IMR-90 (cell line): ENCODE results near the gene ENOX1. TPM values are rescaled to one million over a fixed set of nuclear protein-coding genes. Genes with fewer than 3 reads are reported as not detected.

Experiments used
- ATAC-seq: fragments of 200-7000 bp; cut with Tn5 transposase; 2 replicates; pipeline ENCODE4 v1.9.1; 2020; ENCODE audit warnings: low read depth, mild to moderate bottlenecking, moderate library complexity
- BruUV-seq: library from RNA; stranded (reverse); fragments of 400-500 nt; replicated peaks from 2 replicates; lab custom pipeline; 2021; lab: Mats Ljungman, UMichigan
- CTCF ChIA-PET: fragments of 300-600 bp; formaldehyde crosslinking; extraction: SDS; loops from one replicate; lab custom pipeline; 2021; ENCODE audit warnings: antibody characterized with exemption; lab: Yijun Ruan, JAX
- POLR2A ChIA-PET: fragments of 300-600 bp; sonication (Branson Sonifier 250); formaldehyde crosslinking; loops from one replicate; lab custom pipeline; 2022; ENCODE audit warnings: antibody characterized with exemption; ENCODE audit not compliant: unreplicated experiment; lab: Charles Lee
- DNase-seq: peaks from one replicate; pipeline ENCODE4 v3.0.0; 2013
- H2AFZ ChIP-seq: replicated peaks from 2 replicates; pipeline ENCODE3; 2013; ENCODE audit warnings: low read length, mild to moderate bottlenecking; ENCODE audit not compliant: poor library complexity
- H2AK5ac ChIP-seq: 2 replicates; pipeline ENCODE4 v1.6.1; 2013; ENCODE audit warnings: low read depth, low read length, inconsistent platforms
- H2AK9ac ChIP-seq: replicated peaks from 2 replicates; pipeline ENCODE3; 2013; ENCODE audit warnings: mild to moderate bottlenecking, low read depth, low read length, moderate library complexity; ENCODE audit not compliant: poor library complexity
- H2BK120ac ChIP-seq: 2 replicates; pipeline ENCODE4 v1.6.1; 2013; ENCODE audit warnings: low read depth, low read length, inconsistent platforms
- H2BK15ac ChIP-seq: 3 replicates; pipeline ENCODE4 v1.6.1; 2013; ENCODE audit warnings: low read depth, low read length, inconsistent platforms
- H2BK20ac ChIP-seq: 2 replicates; pipeline ENCODE4 v1.6.1; 2013; ENCODE audit warnings: low read depth, mild to moderate bottlenecking, inconsistent platforms, low read length, moderate library complexity
- H2BK5ac ChIP-seq: 2 replicates; pipeline ENCODE4 v1.6.1; 2013; ENCODE audit warnings: mild to moderate bottlenecking, low read depth, low read length, inconsistent platforms; ENCODE audit not compliant: poor library complexity, severe bottlenecking
- H3K14ac ChIP-seq: replicated peaks from 2 replicates; pipeline ENCODE4 v1.6.1; 2013; ENCODE audit warnings: low read depth, low read length, inconsistent platforms
- H3K18ac ChIP-seq: 2 replicates; pipeline ENCODE4 v1.6.1; 2013; ENCODE audit warnings: low read depth, low read length, control low read depth
- H3K23ac ChIP-seq: 2 replicates; pipeline ENCODE4 v1.6.1; 2013; ENCODE audit warnings: low read depth, low read length, inconsistent platforms
- H3K27ac ChIP-seq: 2 replicates; pipeline ENCODE4 v1.5.1; 2013; ENCODE audit warnings: mild to moderate bottlenecking, control low read depth, low read length; ENCODE audit not compliant: insufficient read depth
- H3K27me3 ChIP-seq: 2 replicates; pipeline ENCODE4 v1.6.1; 2013; ENCODE audit warnings: low read length; ENCODE audit not compliant: control insufficient read depth, insufficient read depth
- H3K36me3 ChIP-seq: 2 replicates; pipeline ENCODE4 v1.6.1; 2013; ENCODE audit warnings: low read length, mixed read lengths; ENCODE audit not compliant: control insufficient read depth, insufficient read depth
- H3K4ac ChIP-seq: 2 replicates; pipeline ENCODE4 v1.6.1; 2013; ENCODE audit warnings: low read depth, low read length, inconsistent platforms
- H3K4me1 ChIP-seq: 2 replicates; pipeline ENCODE4 v1.6.1; 2013; ENCODE audit warnings: low read length, mixed read lengths; ENCODE audit not compliant: control insufficient read depth, insufficient read depth
- H3K4me2 ChIP-seq: 2 replicates; pipeline ENCODE4 v1.6.1; 2013; ENCODE audit warnings: low read depth, mild to moderate bottlenecking, control low read depth, low read length, moderate library complexity
- H3K4me3 ChIP-seq: 2 replicates; pipeline ENCODE4 v1.5.1; 2013; ENCODE audit warnings: low read depth, mild to moderate bottlenecking, control low read depth, low read length, moderate library complexity; ENCODE audit not compliant: insufficient read depth
- H3K56ac ChIP-seq: 2 replicates; pipeline ENCODE4 v1.6.1; 2013; ENCODE audit warnings: low read length, inconsistent platforms; ENCODE audit not compliant: insufficient read depth; ENCODE audit errors: extremely low read depth
- H3K79me1 ChIP-seq, 2 experiments: 2 replicates each; pipeline ENCODE4 v1.6.1; 2013; ENCODE audit warnings: low read length in 2 of 2, inconsistent platforms in 1 of 2, low read depth in 1 of 2
- H3K9ac ChIP-seq: 2 replicates; pipeline ENCODE4 v1.6.1; 2013; ENCODE audit warnings: low read depth, low read length, control low read depth
- H3K9me1 ChIP-seq: 2 replicates; pipeline ENCODE4 v1.6.1; 2013; ENCODE audit warnings: low read length, inconsistent platforms; ENCODE audit not compliant: insufficient read depth
- H3K9me3 ChIP-seq: 2 replicates; pipeline ENCODE4 v1.6.1; 2013; ENCODE audit warnings: low read length; ENCODE audit not compliant: control insufficient read depth, insufficient read depth
- H4K20me1 ChIP-seq: 2 replicates; pipeline ENCODE4 v1.6.1; 2013; ENCODE audit warnings: low read length, inconsistent platforms; ENCODE audit not compliant: insufficient read depth
- H4K5ac ChIP-seq: 2 replicates; pipeline ENCODE4 v1.6.1; 2013; ENCODE audit warnings: mild to moderate bottlenecking, low read depth, low read length, control low read depth
- H4K8ac ChIP-seq, 2 experiments: 2 replicates each; pipeline ENCODE4 v1.6.1; 2013; ENCODE audit warnings: low read depth in 2 of 2, low read length in 2 of 2, control low read depth in 1 of 2, inconsistent platforms in 1 of 2
- H4K91ac ChIP-seq: 2 replicates; pipeline ENCODE4 v1.6.1; 2013; ENCODE audit warnings: low read depth, low read length, inconsistent platforms; ENCODE audit not compliant: insufficient read depth
- BHLHE40 ChIP-seq: fragments of 150-350 bp; IDR thresholded peaks from 2 replicates; pipeline ENCODE4 v1.6.1; 2016; ENCODE audit warnings: mild to moderate bottlenecking, low read depth, low read length
- CEBPB ChIP-seq: IDR thresholded peaks from 2 replicates; pipeline ENCODE4 v1.6.1; 2012; ENCODE audit warnings: low read depth, low read length, improper control_type of control experiment
- CHD1 ChIP-seq: IDR thresholded peaks from 2 replicates; pipeline ENCODE4 v1.6.1; 2012; ENCODE audit warnings: low read depth, low read length, improper control_type of control experiment
- FOS ChIP-seq: fragments of 150-350 bp; IDR thresholded peaks from 2 replicates; pipeline ENCODE4 v1.6.1; 2016; ENCODE audit warnings: low read depth, low read length
- MAFK ChIP-seq: IDR thresholded peaks from 2 replicates; pipeline ENCODE4 v1.6.1; 2012; ENCODE audit warnings: low read depth, low read length, improper control_type of control experiment
- MAZ ChIP-seq: IDR thresholded peaks from 2 replicates; pipeline ENCODE4 v1.6.1; 2012; ENCODE audit warnings: low read depth, mild to moderate bottlenecking, low read length, improper control_type of control experiment, moderate library complexity, borderline replicate concordance
- MXI1 ChIP-seq: IDR thresholded peaks from 2 replicates; pipeline ENCODE4 v1.6.1; 2012; ENCODE audit warnings: low read depth, mild to moderate bottlenecking, low read length, moderate library complexity, borderline replicate concordance
- NFE2L2 ChIP-seq: fragments of 150-350 bp; IDR thresholded peaks from 2 replicates; pipeline ENCODE4 v1.6.1; 2016; ENCODE audit warnings: low read depth, mild to moderate bottlenecking, low read length
- RCOR1 ChIP-seq: IDR thresholded peaks from 2 replicates; pipeline ENCODE4 v1.6.1; 2012; ENCODE audit warnings: mild to moderate bottlenecking, low read length, improper control_type of control experiment; ENCODE audit not compliant: insufficient replicate concordance
- RFX5 ChIP-seq: IDR thresholded peaks from 2 replicates; pipeline ENCODE4 v1.8.0; 2012; ENCODE audit warnings: low read depth, mild to moderate bottlenecking, low read length, moderate library complexity
- SMC3 ChIP-seq: fragments of 150-350 bp; IDR thresholded peaks from 2 replicates; pipeline ENCODE4 v1.6.1; 2016; ENCODE audit warnings: low read depth, mild to moderate bottlenecking, antibody characterized with exemption, low read length, moderate library complexity
- WGBS, 2 experiments: methylation state at CpG; one replicate each; pipeline versions ENCODE4 v1.1.5 to v1.1.7; 2013; ENCODE audit warnings: missing lambda C conversion rate in 2 of 2; ENCODE audit not compliant: insufficient read length in 1 of 2; ENCODE audit errors: extremely low coverage in 2 of 2; 5-methylcytosine and 5-hydroxymethylcytosine counted together
- dilution Hi-C: fragments of 300-500 bp; cut with HindIII; formaldehyde crosslinking; loops from one replicate; pipeline ENCODE4 v1.14.3; 2018; ENCODE audit warnings: low sequenced_read_pairs; ENCODE audit not compliant: unreplicated experiment
- in situ Hi-C: fragments of 300-500 bp; cut with MboI; formaldehyde crosslinking; loops from 3 replicates; pipeline ENCODE4 v1.14.3; 2019; ENCODE audit warnings: low sequenced_read_pairs, inconsistent platforms, mixed read lengths
- intact Hi-C: fragments of 100-400 bp; cut with micrococcal nuclease; formaldehyde crosslinking; loops from 2 replicates; pipeline ENCODE4 v1.10.0; 2022
- polyA plus RNA-seq, 3 experiments: library from polyadenylated mRNA; depleted of rRNA; stranded (reverse); fragments of >200 nt; gene quantifications; 2 replicates each; pipeline ENCODE4 v1.2.3, GENCODE V29; 2012; ENCODE audit warnings: low replicate concordance in 1 of 3
- total RNA-seq: library from RNA; depleted of rRNA; stranded (reverse); fragments of >200 nt; gene quantifications from 2 replicates; pipeline ENCODE4 v1.2.3, GENCODE V29; 2012
- TF ChIP-seq, protein P1 (sequence below): conservative IDR thresholded peaks from 2 replicates; pipeline ENCODE4 v1.5.1; 2012; ENCODE audit warnings: mild to moderate bottlenecking, low read depth, low read length, improper control_type of control experiment
- TF ChIP-seq, protein P2 (sequence below): fragments of 150-350 bp; IDR thresholded peaks from 2 replicates; pipeline ENCODE4 v1.6.1; 2016; ENCODE audit warnings: low read depth, mild to moderate bottlenecking, low read length, moderate library complexity, borderline replicate concordance
- TF ChIP-seq, protein P3 (sequence below): fragments of 150-350 bp; IDR thresholded peaks from 2 replicates; pipeline ENCODE4 v1.6.1; 2017; ENCODE audit warnings: mild to moderate bottlenecking, antibody characterized with exemption, low read length, low read depth

Gene ENOX1
- total and polyA plus RNA-seq, 2 of the 4 experiments (the other 2 are of a cell fraction), result 0.99 to 1.3 TPM

DNA sequence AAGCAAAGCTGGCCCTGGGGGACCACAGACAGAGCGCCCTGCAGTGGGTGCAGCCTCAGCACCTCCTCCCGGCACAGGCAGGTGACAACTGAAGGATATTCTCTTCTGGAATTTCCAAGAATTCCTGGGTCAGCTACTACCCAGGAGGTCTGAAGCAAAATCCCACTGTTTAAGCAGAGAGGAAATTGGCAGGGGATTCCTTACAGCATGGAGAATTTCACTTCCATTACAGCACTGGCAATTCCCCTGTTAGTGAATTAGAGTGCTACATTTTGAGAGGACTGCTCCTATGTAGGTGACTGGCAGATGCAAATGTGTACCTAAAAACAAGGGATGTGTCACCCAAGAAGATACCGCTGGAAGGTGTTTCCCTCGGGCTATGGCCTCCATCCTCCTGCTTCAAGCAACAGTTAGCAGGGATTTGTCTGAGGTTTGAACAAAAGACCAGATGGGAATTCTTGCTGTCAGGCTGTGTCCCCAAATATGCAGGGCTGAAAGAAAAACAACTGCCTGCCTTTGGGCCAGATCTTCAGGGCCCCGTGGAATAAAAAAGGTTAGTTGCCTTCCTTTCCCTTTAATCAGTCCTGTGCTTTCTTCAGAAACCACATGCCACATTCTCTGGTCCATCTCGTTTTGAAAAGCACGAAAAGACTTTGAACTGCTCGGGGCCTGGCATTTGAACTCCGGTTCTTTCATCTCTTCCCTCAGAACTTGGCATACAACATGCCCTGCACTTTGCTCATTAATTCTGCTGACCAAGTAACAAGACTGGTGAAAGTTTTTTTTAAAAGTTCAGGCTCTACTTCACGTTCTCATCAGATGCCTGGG lies 466.9 kb downstream of the ENOX1 start:
- POLR2A ChIA-PET, result no interaction called here
- intact Hi-C loops, result no loop called here
- no peak overlapping the region for H3K9ac ChIP-seq
- in situ Hi-C loops, result no loop called here
- BruUV-seq, result no TSS peak
- no peak overlapping the region for H3K23ac ChIP-seq
- ATAC-seq (no peak), DNase-seq (no peak)
- H2BK120ac ChIP-seq, result no peak overlapping the region
- no peaks in the 10 kb centered on the region for H3K79me1 ChIP-seq
- H3K14ac ChIP-seq, result no peak overlapping the region
- H4K8ac ChIP-seq, result no peak overlapping the region
- no peak overlapping the region for H3K27ac ChIP-seq
- CTCF ChIA-PET, result no interaction called here
- WGBS, 2 experiments, result 67% methylated on average over 5 of the region's 10 CpGs; no CpG with 5 or more reads in 1 of the 2 experiments
- H2AK5ac ChIP-seq, result no peak overlapping the region
- no peaks in the 10 kb centered on the region; the same call in 1 of the 2 replicates for H3K27me3 ChIP-seq
- H4K5ac ChIP-seq, result no peak overlapping the region
- dilution Hi-C loops, result no loop called here
- no peaks in the 10 kb centered on the region for H3K9me3 ChIP-seq
- no peak overlapping the region for H3K56ac ChIP-seq
- H4K20me1 ChIP-seq, result no peaks in the 10 kb centered on the region
- no peak overlapping the region for H2BK15ac ChIP-seq
- H3K4ac ChIP-seq, result no peak overlapping the region
- TF ChIP-seq FOS (no peak), CEBPB (no peak), MXI1 (no peak), MAFK (no peak), CHD1 (no peak), NFE2L2 (no peak), BHLHE40 (no peak), RCOR1 (no peak), MAZ (no peak), SMC3 (no peak), RFX5 (no peak)
- TF ChIP-seq, protein P1, sequence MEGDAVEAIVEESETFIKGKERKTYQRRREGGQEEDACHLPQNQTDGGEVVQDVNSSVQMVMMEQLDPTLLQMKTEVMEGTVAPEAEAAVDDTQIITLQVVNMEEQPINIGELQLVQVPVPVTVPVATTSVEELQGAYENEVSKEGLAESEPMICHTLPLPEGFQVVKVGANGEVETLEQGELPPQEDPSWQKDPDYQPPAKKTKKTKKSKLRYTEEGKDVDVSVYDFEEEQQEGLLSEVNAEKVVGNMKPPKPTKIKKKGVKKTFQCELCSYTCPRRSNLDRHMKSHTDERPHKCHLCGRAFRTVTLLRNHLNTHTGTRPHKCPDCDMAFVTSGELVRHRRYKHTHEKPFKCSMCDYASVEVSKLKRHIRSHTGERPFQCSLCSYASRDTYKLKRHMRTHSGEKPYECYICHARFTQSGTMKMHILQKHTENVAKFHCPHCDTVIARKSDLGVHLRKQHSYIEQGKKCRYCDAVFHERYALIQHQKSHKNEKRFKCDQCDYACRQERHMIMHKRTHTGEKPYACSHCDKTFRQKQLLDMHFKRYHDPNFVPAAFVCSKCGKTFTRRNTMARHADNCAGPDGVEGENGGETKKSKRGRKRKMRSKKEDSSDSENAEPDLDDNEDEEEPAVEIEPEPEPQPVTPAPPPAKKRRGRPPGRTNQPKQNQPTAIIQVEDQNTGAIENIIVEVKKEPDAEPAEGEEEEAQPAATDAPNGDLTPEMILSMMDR, result no peak
- TF ChIP-seq, protein P2, sequence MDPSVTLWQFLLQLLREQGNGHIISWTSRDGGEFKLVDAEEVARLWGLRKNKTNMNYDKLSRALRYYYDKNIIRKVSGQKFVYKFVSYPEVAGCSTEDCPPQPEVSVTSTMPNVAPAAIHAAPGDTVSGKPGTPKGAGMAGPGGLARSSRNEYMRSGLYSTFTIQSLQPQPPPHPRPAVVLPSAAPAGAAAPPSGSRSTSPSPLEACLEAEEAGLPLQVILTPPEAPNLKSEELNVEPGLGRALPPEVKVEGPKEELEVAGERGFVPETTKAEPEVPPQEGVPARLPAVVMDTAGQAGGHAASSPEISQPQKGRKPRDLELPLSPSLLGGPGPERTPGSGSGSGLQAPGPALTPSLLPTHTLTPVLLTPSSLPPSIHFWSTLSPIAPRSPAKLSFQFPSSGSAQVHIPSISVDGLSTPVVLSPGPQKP, result no peak
- TF ChIP-seq, protein P3, sequence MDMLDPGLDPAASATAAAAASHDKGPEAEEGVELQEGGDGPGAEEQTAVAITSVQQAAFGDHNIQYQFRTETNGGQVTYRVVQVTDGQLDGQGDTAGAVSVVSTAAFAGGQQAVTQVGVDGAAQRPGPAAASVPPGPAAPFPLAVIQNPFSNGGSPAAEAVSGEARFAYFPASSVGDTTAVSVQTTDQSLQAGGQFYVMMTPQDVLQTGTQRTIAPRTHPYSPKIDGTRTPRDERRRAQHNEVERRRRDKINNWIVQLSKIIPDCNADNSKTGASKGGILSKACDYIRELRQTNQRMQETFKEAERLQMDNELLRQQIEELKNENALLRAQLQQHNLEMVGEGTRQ, result no peak
- no peak overlapping the region for H3K4me2 ChIP-seq
- no peaks in the 10 kb centered on the region for H3K4me1 ChIP-seq
- H3K4me3 ChIP-seq, result no peak overlapping the region
- no peak overlapping the region for H3K18ac ChIP-seq
- no peak overlapping the region for H2AFZ ChIP-seq
- H3K36me3 ChIP-seq, result no peaks in the 10 kb centered on the region
- no peaks in the 10 kb centered on the region for H3K9me1 ChIP-seq
- H2AK9ac ChIP-seq, result no peak overlapping the region
- H4K91ac ChIP-seq, result no peak overlapping the region
- H2BK5ac ChIP-seq, result no peak overlapping the region
- H2BK20ac ChIP-seq, result no peak overlapping the region
